Gastroesophageal sphincter (tissue), 4 donors: Measurements from ENCODE around the gene CDKN1B. TPM values are rescaled to one million over a fixed set of nuclear protein-coding genes. Genes with fewer than 3 reads are reported as not detected.
A peak's percentile ranks its signal among the peaks of the same experiment; 100 is the strongest.

ENCODE experiments used
- ATAC-seq: fragments of 150-250 bp; one replicate; pipeline ENCODE4 v1.9.1; 2016; ENCODE audit warnings: mild to moderate bottlenecking, moderate library complexity
- H3K27ac ChIP-seq, 4 donors: fragments of 200-600 bp; sonication (generic) in 3 of 4; 1 replicate in 3 of 4; 2 replicates in 1 of 4; pipeline ENCODE4 v1.5.1; 2016 to 2019
- H3K27me3 ChIP-seq: fragments of 200-600 bp; sonication (generic); one replicate; pipeline ENCODE4 v1.5.1; 2019
- H3K36me3 ChIP-seq, 2 donors: fragments of 200-600 bp; sonication (generic); one replicate each; pipeline ENCODE4 v1.5.1; 2019; ENCODE audit warnings: control low read depth in 1 of 2
- H3K4me1 ChIP-seq, 3 donors: fragments of 200-600 bp; sonication (generic); 1 replicate in 2 of 3; 2 replicates in 1 of 3; pipeline ENCODE4 v1.5.1; 2016 to 2019; ENCODE audit warnings: control low read depth in 2 of 3
- H3K4me3 ChIP-seq, 2 donors: fragments of 200-600 bp; sonication (generic); one replicate each; pipeline ENCODE4 v1.5.1; 2019; ENCODE audit warnings: mild to moderate bottlenecking in 1 of 2, moderate library complexity in 1 of 2
- H3K9me3 ChIP-seq, 3 donors: fragments of 200-600 bp; sonication (generic); one replicate each; pipeline ENCODE4 v1.5.1; 2017 to 2019; ENCODE audit warnings: control low read depth in 2 of 3
- EP300 ChIP-seq: sonication (generic); formaldehyde crosslinking; IDR thresholded peaks from one replicate; pipeline ENCODE4 v1.6.1; 2017; ENCODE audit warnings: antibody characterized with exemption, mild to moderate bottlenecking
- POLR2A ChIP-seq, 2 donors: fragments of 450-650 bp; IDR thresholded peaks; one replicate each; pipeline ENCODE4 v1.6.1; 2017; ENCODE audit warnings: antibody characterized with exemption in 2 of 2, mild to moderate bottlenecking in 2 of 2, moderate library complexity in 1 of 2
- POLR2AphosphoS5 ChIP-seq: sonication (generic); formaldehyde crosslinking; IDR thresholded peaks from one replicate; pipeline ENCODE4 v1.6.1; 2017; ENCODE audit warnings: antibody characterized with exemption
- WGBS, 2 donors: methylation state at CpG; one replicate each; pipeline ENCODE4 v1.1.5; 2018; ENCODE audit warnings: low coverage in 1 of 2; 5-methylcytosine and 5-hydroxymethylcytosine counted together
- total RNA-seq, 4 donors: library from RNA; depleted of rRNA; stranded (reverse); fragments of >200 nt; gene quantifications; one replicate each; pipeline ENCODE4 v1.1.0, GENCODE V29; 2016
- TF ChIP-seq, protein P1 (sequence below), 4 experiments: fragments of 200-600 bp in 2 of 4; fragments of 450-650 bp in 2 of 4; sonication (generic) in 1 of 4; IDR thresholded peaks; one replicate each; pipeline ENCODE4 v1.5.1; 2017 to 2019; ENCODE audit warnings: antibody characterized with exemption in 4 of 4, mild to moderate bottlenecking in 2 of 4, moderate library complexity in 2 of 4

Gene CDKN1B
- total RNA-seq, 4 donors from 2014 or later = 62.6 to 103 (median 73.0) TPM

DNA sequence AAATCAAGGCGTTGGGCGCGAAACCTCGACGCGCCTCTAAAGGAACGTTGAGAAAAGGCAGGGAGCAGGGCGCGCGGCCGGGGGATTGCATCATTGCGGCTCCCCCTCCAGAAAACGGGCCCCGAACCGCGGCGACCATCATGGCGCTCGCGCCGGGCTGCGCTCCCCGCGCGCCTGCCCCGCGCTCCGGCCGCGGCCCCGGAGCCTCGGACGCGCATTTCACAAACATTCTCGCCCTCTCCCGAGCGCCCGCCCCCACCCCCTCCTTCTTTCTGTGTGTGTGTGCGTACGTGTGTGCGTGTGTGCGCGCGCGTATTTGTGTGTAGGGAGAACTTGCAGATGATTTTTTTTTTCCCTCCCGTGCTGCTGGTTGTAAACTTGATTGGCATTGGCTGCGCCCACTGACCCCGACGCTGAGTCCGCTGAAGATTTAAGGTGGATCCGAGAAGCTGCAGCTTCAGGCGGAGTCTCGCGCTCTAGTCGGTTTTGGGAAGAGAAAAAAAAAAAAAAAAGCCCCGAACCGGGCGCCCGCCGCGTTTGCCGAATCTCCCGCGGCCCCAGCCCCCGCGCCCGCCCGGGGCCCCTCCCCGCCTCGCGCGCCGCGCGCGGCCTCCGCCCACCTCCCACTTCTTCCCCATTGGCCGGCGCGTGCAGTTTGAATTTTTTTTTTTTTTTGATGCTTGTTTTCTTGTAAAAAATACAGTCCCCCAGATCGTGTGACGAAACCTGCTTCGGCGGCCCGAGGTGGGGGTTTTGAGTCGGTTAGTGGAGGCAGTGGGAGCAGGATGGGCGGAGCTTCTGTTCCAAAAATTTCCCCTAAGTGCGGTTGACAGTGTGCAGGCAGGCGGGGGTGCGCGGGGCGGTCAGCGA, 8.2 kb downstream of the CDKN1B start:
- Histone ChIP-seq H3K36me3 (peaks cover 0 to 17% of the 10 kb centered on the region in 2 donors), H3K27me3 (no peaks in the 10 kb centered on the region), H3K4me1 (peaks cover 0 to 53% (median 25%) of the 10 kb centered on the region in 3 donors), H3K4me3 (peak overlapping the region; percentile 44 to 81), H3K27ac (peak overlapping the region; percentile 97 to 100 (median 100)), H3K9me3 (no peaks in the 10 kb centered on the region)
- ATAC-seq = peak; percentile 92
- 0% methylated on average over 8 to 25 of the region's 93 CpGs for WGBS, 2 donors
- no peak for TF ChIP-seq EP300
- peak; percentile 90 for TF ChIP-seq POLR2AphosphoS5
- TF ChIP-seq, protein P1, sequence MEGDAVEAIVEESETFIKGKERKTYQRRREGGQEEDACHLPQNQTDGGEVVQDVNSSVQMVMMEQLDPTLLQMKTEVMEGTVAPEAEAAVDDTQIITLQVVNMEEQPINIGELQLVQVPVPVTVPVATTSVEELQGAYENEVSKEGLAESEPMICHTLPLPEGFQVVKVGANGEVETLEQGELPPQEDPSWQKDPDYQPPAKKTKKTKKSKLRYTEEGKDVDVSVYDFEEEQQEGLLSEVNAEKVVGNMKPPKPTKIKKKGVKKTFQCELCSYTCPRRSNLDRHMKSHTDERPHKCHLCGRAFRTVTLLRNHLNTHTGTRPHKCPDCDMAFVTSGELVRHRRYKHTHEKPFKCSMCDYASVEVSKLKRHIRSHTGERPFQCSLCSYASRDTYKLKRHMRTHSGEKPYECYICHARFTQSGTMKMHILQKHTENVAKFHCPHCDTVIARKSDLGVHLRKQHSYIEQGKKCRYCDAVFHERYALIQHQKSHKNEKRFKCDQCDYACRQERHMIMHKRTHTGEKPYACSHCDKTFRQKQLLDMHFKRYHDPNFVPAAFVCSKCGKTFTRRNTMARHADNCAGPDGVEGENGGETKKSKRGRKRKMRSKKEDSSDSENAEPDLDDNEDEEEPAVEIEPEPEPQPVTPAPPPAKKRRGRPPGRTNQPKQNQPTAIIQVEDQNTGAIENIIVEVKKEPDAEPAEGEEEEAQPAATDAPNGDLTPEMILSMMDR (IDR thresholded peaks at IDR 0.05) = peak in 2 of 4 experiments; percentile 42 to 50
- peak; percentile 86 to 90 for TF ChIP-seq POLR2A (IDR thresholded peaks at IDR 0.05)

DNA sequence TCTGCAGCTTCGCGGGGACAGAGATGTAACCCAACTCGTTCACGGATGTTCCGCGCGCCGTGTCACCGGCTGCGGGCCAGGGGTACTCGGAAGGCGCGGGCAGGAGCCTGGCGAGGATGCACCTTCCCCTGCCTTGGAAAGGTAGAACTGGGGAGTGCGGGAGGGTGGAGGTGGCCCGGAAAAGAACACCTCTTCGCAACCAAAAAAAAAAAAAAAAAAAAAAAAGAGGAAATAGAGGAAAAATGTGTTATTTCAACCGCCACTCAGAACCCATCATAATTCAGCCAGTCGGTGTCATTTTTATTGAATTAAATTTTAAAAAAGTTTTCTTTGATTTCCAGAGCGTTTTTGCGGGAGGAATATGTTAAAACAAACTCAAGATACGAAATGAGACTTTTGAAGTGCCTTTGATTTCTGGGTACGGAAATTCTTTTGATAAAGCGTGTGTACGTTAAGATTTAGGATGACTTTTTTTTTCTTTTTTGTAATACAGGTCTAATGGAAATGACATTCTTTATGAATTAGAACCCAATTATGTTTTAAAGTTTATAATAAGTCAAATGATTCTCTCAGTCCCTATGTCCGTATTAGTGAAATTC, 8.9 kb downstream of the CDKN1B start:
- Histone ChIP-seq H3K9me3 (no peaks in the 10 kb centered on the region), H3K27me3 (no peaks in the 10 kb centered on the region), H3K4me3 (peak overlapping the region; percentile 44 to 81), H3K4me1 (peaks cover 0 to 46% (median 19%) of the 10 kb centered on the region in 3 donors), H3K36me3 (peaks cover 0 to 10% of the 10 kb centered on the region in 2 donors), H3K27ac (peak overlapping the region; percentile 97 to 100 (median 100))
- WGBS, 2 donors = 0 to 2% methylated on average over 11 to 13 of the region's 26 CpGs
- TF ChIP-seq POLR2AphosphoS5 = peak; percentile 23
- no peak for TF ChIP-seq EP300
- no peak for ATAC-seq

DNA sequence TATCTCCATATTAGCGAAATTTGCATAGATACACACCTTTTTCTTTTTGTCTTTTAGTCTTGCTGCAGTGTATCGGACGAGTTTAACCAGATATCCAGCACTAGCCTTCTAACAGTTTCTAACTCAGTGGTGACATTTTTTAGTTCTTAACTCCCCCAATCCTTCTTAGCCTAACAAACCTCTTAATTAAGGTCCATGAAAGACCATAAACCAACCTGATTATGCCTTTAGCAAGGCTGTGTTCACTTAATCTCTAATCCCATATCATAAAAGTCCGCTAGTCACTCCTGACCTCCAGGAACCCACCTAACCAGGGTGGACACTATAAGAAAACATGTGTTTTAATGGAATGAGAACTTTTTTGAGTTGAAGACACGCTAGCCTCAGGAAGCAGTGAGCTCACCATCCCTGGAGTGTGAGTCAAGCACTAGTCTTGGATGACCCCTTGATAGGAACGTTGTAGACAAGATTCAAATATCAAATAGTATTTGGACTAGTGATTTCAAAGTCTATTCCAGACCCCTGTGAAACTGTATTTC, 9.5 kb downstream of the CDKN1B start:
- H3K27me3 ChIP-seq = no peaks in the 10 kb centered on the region
- peaks cover 0 to 4% of the 10 kb centered on the region in 2 donors for H3K36me3 ChIP-seq
- no peaks in the 10 kb centered on the region for H3K9me3 ChIP-seq
- peak; percentile 18 for TF ChIP-seq POLR2AphosphoS5
- no peak for TF ChIP-seq POLR2A (IDR thresholded peaks at IDR 0.05)
- H3K4me1 ChIP-seq = peaks cover 0 to 40% (median 18%) of the 10 kb centered on the region in 3 donors
- H3K27ac ChIP-seq = peak overlapping the region; percentile 50 to 100 (median 98)
- 17 to 26% methylated on average over 5 to 6 of the region's 6 CpGs for WGBS, 2 donors
- peak overlapping the region; percentile 44 to 81 for H3K4me3 ChIP-seq
- no peak for ATAC-seq

- TF ChIP-seq EP300 (no peak), POLR2AphosphoS5 (no peak), POLR2A (IDR thresholded peaks at IDR 0.05) (no peak)
- TF ChIP-seq, protein P1 (IDR thresholded peaks at IDR 0.05) = no peak
- H3K36me3 ChIP-seq = no peaks in the 10 kb centered on the region
These were observed 14.0 kb downstream of the CDKN1B start for GRCh38 chr12:12731178-12731577.

DNA sequence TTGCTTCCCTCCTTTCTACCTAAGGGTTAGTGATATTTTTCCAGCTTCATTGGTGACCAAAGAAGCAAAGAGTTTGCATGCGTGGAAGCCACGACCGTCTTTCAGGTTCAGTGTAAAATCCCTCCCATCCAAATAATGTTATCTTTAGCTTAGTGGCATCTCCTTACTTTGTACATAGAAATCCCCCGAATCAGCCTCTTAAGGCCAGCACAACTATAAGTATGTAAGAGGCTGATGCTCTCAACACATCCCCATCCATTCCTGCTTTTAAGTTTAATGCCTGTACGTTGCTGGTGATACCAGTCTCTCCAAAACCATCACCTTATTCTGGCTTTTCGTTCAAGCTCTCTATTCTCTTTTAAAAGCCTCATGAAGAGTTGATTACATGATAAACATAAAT, 14.6 kb downstream of the CDKN1B start:
- no peaks in the 10 kb centered on the region for H3K36me3 ChIP-seq
- H3K4me1 ChIP-seq = peaks cover 0 to 26% (median 5%) of the 10 kb centered on the region in 3 donors
- H3K27me3 ChIP-seq = no peaks in the 10 kb centered on the region
- no peak for ATAC-seq
- TF ChIP-seq POLR2A (IDR thresholded peaks at IDR 0.05) = no peak
- TF ChIP-seq, protein P1 (IDR thresholded peaks at IDR 0.05) = no peak
- TF ChIP-seq EP300 = no peak
- no peak for TF ChIP-seq POLR2AphosphoS5
- no peak overlapping the region for H3K27ac ChIP-seq
- H3K4me3 ChIP-seq = no peak overlapping the region
- no peaks in the 10 kb centered on the region for H3K9me3 ChIP-seq
- 74 to 91% methylated on average over 6 of the region's 6 CpGs for WGBS, 2 donors

More at GRCh38 chr12:12731178-12731577, 14.0 kb downstream of the CDKN1B start:
- ATAC-seq = no peak
- Histone ChIP-seq H3K27me3 (no peaks in the 10 kb centered on the region), H3K4me1 (peaks cover 0 to 26% (median 6%) of the 10 kb centered on the region in 3 donors), H3K9me3 (no peaks in the 10 kb centered on the region), H3K4me3 (no peak overlapping the region), H3K27ac (no peak overlapping the region)
